Testis (tissue), 2 donors: ENCODE measurements around the gene TESK1.

Source experiments
- POLR2A ChIP-seq: fragments of 450-650 bp; IDR thresholded peaks from one replicate; pipeline ENCODE4 v1.6.1; 2017; ENCODE audit warnings: antibody characterized with exemption, mild to moderate bottlenecking, moderate library complexity
- TF ChIP-seq, protein P1 (sequence below), 3 experiments: fragments of 450-650 bp in 2 of 3; fragments of 200-600 bp in 1 of 3; sonication (generic) in 1 of 3; IDR thresholded peaks; one replicate each; pipeline ENCODE4 v1.5.1; 2016 to 2019; ENCODE audit warnings: antibody characterized with exemption in 3 of 3, mild to moderate bottlenecking in 2 of 3, moderate library complexity in 1 of 3

DNA sequence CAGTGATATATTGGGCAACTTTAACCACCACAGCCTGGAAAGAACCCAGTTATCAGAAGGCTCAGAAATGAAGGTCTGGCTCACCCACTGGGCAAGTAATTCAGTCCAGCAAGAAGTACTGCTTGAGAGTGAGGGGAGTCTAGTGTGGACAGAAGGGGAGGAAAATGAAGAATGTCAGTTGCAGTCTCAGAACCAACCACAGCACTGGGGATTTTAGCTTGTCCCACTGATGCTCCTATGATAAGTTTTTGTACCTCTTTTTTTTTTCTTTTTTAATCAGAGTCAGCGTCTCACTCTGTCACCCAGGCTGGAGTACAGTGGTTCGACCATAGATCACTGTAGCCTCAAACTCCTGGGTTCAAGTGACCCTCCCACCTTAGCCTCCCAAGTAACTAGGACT lies 22.5 kb downstream of the TESK1 start:
- TF ChIP-seq, protein P1, sequence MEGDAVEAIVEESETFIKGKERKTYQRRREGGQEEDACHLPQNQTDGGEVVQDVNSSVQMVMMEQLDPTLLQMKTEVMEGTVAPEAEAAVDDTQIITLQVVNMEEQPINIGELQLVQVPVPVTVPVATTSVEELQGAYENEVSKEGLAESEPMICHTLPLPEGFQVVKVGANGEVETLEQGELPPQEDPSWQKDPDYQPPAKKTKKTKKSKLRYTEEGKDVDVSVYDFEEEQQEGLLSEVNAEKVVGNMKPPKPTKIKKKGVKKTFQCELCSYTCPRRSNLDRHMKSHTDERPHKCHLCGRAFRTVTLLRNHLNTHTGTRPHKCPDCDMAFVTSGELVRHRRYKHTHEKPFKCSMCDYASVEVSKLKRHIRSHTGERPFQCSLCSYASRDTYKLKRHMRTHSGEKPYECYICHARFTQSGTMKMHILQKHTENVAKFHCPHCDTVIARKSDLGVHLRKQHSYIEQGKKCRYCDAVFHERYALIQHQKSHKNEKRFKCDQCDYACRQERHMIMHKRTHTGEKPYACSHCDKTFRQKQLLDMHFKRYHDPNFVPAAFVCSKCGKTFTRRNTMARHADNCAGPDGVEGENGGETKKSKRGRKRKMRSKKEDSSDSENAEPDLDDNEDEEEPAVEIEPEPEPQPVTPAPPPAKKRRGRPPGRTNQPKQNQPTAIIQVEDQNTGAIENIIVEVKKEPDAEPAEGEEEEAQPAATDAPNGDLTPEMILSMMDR (IDR thresholded peaks at IDR 0.05): no peak
- TF ChIP-seq POLR2A: no peak
